A549 treated with CpdA at 1 μM for 4 hours (cell line): Measurements from ENCODE around the gene ICAM4. TPM values are rescaled to one million over a fixed set of nuclear protein-coding genes. Genes with fewer than 3 reads are reported as not detected.

Experiments
- total RNA-seq: library from RNA; stranded (reverse); fragments of 200-300 nt; extraction: Qiagen RNA extraction; gene quantifications from 5 replicates; pipeline ENCODE4 v1.2.3, GENCODE V29; 2022; ENCODE audit warnings: low read depth

ICAM4 gene, protein sequence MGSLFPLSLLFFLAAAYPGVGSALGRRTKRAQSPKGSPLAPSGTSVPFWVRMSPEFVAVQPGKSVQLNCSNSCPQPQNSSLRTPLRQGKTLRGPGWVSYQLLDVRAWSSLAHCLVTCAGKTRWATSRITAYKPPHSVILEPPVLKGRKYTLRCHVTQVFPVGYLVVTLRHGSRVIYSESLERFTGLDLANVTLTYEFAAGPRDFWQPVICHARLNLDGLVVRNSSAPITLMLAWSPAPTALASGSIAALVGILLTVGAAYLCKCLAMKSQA
- 0.10 to 0.20 TPM in 2 of 5 replicates, not detected in the others for total RNA-seq

DNA sequence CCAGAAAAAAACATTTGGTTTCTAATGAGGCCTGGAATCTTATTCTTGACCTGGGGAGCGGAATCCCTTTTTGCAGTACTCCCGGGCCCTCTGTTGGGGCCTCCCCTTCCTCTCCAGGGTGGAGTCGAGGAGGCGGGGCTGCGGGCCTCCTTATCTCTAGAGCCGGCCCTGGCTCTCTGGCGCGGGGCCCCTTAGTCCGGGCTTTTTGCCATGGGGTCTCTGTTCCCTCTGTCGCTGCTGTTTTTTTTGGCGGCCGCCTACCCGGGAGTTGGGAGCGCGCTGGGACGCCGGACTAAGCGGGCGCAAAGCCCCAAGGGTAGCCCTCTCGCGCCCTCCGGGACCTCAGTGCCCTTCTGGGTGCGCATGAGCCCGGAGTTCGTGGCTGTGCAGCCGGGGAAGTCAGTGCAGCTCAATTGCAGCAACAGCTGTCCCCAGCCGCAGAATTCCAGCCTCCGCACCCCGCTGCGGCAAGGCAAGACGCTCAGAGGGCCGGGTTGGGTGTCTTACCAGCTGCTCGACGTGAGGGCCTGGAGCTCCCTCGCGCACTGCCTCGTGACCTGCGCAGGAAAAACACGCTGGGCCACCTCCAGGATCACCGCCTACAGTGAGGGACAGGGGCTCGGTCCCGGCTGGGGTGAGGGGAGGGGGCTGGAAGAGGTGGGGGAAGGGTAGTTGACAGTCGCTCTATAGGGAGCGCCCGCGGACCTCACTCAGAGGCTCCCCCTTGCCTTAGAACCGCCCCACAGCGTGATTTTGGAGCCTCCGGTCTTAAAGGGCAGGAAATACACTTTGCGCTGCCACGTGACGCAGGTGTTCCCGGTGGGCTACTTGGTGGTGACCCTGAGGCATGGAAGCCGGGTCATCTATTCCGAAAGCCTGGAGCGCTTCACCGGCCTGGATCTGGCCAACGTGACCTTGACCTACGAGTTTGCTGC, at the start of gene ICAM4:
TSS of gene ICAM4 (plus strand) at position 153 of the 935 bp plus-strand sequence. CDS start at position 211, 58 bp downstream.

DNA sequence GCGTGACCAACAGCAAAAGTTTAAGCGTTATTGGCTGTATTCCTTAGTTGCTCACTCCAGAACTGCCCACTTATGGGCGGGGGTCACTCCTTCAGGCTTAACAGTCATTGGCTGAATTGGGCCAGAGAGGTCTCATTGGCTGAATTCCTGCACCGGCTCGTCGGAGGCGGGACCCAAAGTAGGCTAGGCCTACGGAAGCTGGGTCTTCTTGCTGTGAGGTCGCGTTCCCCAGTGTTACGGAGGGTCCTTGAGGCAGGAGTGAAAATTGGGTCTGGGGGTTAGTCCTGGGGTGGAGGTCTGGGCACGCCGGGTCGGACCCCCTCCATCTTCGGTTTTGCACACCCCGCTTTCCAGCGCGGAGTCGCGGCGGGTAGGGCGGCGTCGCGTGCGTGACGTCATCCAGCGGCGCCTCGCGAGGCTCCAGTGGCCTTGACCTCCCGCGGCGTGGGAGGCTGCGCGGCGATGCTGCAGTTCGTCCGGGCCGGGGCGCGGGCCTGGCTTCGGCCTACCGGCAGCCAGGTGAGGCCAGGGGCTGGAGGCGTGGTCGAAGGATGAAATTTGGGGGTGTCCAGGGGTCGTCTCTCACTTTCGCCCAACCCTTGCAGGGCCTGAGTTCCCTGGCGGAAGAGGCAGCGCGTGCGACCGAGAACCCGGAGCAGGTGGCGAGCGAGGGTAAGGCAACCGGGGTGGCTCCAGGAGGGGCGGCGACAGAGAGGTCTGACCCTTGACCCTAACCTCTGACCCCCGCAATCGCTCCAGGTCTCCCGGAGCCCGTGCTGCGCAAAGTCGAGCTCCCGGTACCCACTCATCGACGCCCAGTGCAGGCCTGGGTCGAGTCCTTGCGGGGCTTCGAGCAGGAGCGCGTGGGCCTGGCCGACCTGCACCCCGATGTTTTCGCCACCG, 34.7 kb upstream of the ICAM4 start, which contains the start of gene MRPL4:
TSS of gene MRPL4 (plus strand) at position 423 of the 903 bp plus-strand sequence. CDS start at position 463, 40 bp downstream.

DNA sequence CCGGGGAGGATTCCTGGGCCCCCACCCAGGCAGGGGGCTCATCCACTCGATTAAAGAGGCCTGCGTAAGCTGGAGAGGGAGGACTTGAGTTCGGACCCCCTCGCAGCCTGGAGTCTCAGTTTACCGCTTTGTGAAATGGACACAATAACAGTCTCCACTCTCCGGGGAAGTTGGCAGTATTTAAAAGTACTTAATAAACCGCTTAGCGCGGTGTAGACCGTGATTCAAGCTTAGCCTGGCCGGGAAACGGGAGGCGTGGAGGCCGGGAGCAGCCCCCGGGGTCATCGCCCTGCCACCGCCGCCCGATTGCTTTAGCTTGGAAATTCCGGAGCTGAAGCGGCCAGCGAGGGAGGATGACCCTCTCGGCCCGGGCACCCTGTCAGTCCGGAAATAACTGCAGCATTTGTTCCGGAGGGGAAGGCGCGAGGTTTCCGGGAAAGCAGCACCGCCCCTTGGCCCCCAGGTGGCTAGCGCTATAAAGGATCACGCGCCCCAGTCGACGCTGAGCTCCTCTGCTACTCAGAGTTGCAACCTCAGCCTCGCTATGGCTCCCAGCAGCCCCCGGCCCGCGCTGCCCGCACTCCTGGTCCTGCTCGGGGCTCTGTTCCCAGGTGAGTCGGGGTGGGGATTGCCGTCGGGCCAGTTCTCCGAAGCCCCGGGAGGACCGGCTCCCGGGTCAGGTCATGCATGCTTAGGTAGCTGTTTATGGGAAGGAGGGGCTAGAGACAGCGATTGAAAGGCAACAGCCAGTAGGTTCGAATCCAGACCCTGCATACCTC, 15.9 kb upstream of the ICAM4 start, which contains the start of gene ICAM1:
TSS of gene ICAM1 (plus strand) at position 505 of the 779 bp plus-strand sequence. CDS start at position 545, 40 bp downstream.

DNA sequence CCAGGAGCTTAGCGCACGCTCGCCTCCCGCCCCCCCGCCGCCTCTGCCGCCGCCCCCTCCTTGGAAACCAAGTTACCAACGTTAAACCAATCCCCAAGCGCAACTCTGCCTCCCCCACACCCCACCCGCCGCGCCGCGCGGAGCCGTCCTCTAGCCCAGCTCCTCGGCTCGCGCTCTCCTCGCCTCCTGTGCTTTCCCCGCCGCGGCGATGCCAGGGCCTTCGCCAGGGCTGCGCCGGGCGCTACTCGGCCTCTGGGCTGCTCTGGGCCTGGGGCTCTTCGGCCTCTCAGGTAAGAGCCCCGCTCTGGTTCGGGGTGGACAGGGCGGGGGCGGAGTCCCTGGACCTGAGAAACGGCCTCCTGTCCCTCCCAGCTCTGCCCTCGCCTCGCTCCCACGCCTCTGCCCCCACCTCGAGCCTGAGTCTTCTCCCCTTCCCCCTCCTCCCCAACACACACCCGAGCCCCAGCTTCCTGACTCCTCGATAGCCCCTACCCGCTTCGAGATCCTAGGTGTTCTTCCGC, 3.1 kb downstream of the ICAM4 start, which contains the start of gene ICAM5:
TSS of gene ICAM5 (plus strand) at position 117 of the 521 bp plus-strand sequence. CDS start at position 209, 92 bp downstream.

DNA sequence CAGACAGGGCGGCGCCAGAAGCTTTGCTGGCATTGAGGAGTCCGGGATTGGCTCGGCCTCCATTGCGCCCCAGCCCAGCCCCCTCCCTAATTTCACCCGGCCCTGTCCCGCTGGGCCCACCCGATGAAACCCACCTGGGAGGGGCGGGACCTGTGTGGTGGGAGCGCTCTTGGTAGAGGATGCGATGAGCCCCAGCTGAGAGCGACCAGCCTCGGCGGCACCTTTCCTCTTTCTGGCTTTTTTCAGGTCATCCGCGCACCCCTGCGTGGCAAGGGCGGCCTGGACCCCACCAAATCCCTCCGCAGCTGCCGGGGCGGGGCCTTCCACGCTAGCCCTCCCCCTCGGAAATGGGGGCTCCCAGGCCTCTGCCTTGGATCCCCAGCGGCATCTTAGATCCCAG, 22.7 kb downstream of the ICAM4 start, which contains the start of gene ZGLP1:
TSS of gene ZGLP1 (minus strand) at position 393 of the 400 bp plus-strand sequence.

DNA sequence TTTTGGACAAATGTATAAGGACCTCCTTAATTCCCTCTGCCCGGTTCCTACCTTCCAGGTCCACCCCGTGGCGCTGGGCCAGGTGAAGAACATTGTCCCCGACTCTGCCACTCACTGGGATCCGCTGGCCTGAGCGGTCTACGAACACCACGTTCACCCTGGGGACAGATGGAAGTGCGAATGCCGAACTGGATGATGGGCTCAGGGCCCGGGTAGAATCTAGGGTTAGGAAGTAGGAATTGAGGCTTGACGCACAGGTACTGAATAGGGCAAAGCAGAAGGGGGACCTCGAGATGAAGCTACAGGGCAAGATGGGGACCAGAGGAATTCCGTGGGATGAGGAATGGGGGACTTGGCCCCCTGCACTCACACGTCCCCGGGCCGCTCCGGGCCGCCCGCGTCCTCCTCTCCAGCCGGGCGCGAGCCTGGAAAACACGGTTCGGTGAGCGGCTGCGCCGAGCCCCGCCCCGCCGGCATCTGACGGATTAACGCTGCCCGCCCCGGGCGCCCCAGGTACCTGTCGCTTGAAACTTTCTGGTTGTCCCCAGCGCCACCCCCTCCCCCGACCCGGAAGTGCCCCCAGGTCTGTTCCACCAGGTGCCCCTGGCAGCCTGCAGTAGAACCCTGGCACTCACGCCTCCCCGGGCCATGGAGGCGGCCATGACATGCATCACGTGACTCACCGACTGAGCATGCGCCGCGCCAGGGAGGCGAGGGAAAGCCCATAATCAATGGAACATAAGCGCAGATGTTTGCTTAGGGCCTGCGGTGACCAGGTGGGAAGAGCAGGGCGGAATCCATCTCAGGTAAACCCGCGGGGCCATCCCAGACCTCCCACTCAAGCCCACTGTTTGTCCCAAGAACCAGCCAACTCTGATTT, 28.8 kb downstream of the ICAM4 start, which contains the start of gene FDX2:
TSS of gene FDX2 (minus strand) at position 681 of the 880 bp plus-strand sequence. CDS start at position 662, 19 bp downstream.

DNA sequence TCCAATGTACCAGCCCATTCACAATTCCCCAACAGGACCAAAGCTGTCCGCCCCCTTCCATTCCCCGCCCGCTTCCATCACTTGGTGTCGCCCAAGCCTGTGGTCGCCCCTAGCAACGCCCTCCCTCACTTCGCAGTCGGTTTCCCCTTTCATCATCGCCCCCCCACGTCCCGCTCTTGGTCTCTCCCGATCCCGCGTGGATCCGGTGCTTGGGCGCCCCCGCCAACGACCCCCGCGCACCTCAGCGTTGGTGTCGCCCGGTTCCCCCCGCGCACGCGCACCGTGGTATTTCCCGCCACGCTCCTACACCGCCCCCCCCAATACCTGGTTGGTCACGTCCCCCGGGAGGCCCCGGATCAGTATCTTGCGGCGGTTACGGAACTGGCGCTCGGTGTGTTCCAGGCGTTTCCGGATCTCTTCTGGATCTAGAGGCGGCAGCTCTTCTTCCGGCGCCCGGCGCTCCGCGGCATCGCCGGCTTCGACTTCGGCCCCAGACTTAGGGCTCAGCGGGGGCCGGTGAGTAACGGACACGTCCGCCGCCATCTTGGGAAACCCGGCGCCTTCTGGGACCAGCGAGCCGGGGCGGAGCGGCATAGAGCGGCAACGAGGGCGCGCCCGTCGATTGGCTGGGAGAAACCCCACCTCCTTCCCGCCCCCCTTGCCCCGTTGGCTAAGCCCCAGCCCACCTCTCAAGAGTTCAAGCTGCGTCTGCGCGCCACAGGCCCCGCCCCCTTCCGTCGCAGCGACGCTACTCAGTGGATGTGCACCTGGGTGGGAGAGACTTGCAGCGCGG, 46.4 kb downstream of the ICAM4 start, which contains the start of gene RAVER1:
TSS of gene RAVER1 (minus strand) at position 565 of the 793 bp plus-strand sequence. CDS start at position 543, 22 bp downstream.

Other genes with a start within 250 kb of the ICAM4 start
- 7.2 to 8.7 TPM (median 8.0 TPM) in 5 replicates for gene SHFL, start 200.6 kb upstream of the ICAM4 start, total RNA-seq
- gene ANGPTL6, start 184.3 kb upstream of the ICAM4 start, total RNA-seq: 0.07 to 0.27 TPM (median 0.08 TPM) in 5 replicates
- gene PPAN, start 180.6 kb upstream of the ICAM4 start, total RNA-seq: 41.6 to 62.8 TPM (median 53.8 TPM) in 5 replicates
- gene P2RY11, start 175.3 kb upstream of the ICAM4 start, total RNA-seq: 6.8 to 13.7 TPM (median 7.8 TPM) in 5 replicates
- gene EIF3G, start 167.1 kb upstream of the ICAM4 start, total RNA-seq: 163 to 185 TPM (median 168 TPM) in 5 replicates
- 63.0 to 73.0 TPM (median 65.9 TPM) in 5 replicates for gene DNMT1, start 92.0 kb upstream of the ICAM4 start, total RNA-seq
- gene S1PR2, start 55.6 kb upstream of the ICAM4 start, total RNA-seq: 1.0 to 1.6 TPM (median 1.2 TPM) in 5 replicates
- 55.5 to 80.2 TPM (median 74.8 TPM) in 5 replicates for gene MRPL4, start 34.7 kb upstream of the ICAM4 start, total RNA-seq
- gene ICAM1, start 15.8 kb upstream of the ICAM4 start, total RNA-seq: 3.4 to 7.4 TPM (median 4.9 TPM) in 5 replicates
- gene ICAM5, start 3.0 kb downstream of the ICAM4 start, total RNA-seq: 0.52 to 0.84 TPM (median 0.61 TPM) in 5 replicates
- 0.82 to 3.4 TPM (median 2.0 TPM) in 5 replicates for gene ZGLP1, start 22.9 kb downstream of the ICAM4 start, total RNA-seq
- 26.3 to 41.5 TPM (median 33.5 TPM) in 5 replicates for gene FDX2, start 29.1 kb downstream of the ICAM4 start, total RNA-seq
- gene RAVER1, start 46.6 kb downstream of the ICAM4 start, total RNA-seq: 21.6 to 31.6 TPM (median 29.0 TPM) in 5 replicates
- 5.2 to 10.3 TPM (median 10.0 TPM) in 5 replicates for gene ICAM3, start 52.7 kb downstream of the ICAM4 start, total RNA-seq
- gene TYK2, start 93.6 kb downstream of the ICAM4 start, total RNA-seq: 34.1 to 48.3 TPM (median 45.9 TPM) in 5 replicates
- 159 to 206 TPM (median 185 TPM) in 5 replicates for gene CDC37, start 116.6 kb downstream of the ICAM4 start, total RNA-seq
- 3.7 to 5.2 TPM (median 5.1 TPM) in 5 replicates for gene PDE4A, start 133.6 kb downstream of the ICAM4 start, total RNA-seq
- 52.6 to 73.6 TPM (median 67.5 TPM) in 5 replicates for gene KEAP1, start 216.4 kb downstream of the ICAM4 start, total RNA-seq
- 1.7 to 2.6 TPM (median 2.3 TPM) in 5 replicates for gene S1PR5, start 230.5 kb downstream of the ICAM4 start, total RNA-seq